GM18867 (cell line): Measurements from ENCODE around the gene NADK.

ENCODE experiments used
- ATAC-seq: cut with Tn5 transposase; IDR thresholded peaks from one replicate; pipeline ENCODE4 v1.9.1; 2021; ENCODE audit warnings: mild to moderate bottlenecking, moderate library complexity; ENCODE audit not compliant: unreplicated experiment

Gene NADK

GRCh38 chr1:1764876-1765470 lies 13.3 kb downstream of the NADK start:
- ATAC-seq: no peak

GRCh38 chr1:1763657-1764621 lies 14.3 kb downstream of the NADK start:
- ATAC-seq: no peak

- ATAC-seq: no peak
Measured at GRCh38 chr1:1761504-1762376, 16.5 kb downstream of the NADK start.

- no peak for ATAC-seq
Measured at GRCh38 chr1:1760715-1761114, 17.6 kb downstream of the NADK start.

- ATAC-seq: no peak
Measured at GRCh38 chr1:1760345-1760650, 18.0 kb downstream of the NADK start.

DNA sequence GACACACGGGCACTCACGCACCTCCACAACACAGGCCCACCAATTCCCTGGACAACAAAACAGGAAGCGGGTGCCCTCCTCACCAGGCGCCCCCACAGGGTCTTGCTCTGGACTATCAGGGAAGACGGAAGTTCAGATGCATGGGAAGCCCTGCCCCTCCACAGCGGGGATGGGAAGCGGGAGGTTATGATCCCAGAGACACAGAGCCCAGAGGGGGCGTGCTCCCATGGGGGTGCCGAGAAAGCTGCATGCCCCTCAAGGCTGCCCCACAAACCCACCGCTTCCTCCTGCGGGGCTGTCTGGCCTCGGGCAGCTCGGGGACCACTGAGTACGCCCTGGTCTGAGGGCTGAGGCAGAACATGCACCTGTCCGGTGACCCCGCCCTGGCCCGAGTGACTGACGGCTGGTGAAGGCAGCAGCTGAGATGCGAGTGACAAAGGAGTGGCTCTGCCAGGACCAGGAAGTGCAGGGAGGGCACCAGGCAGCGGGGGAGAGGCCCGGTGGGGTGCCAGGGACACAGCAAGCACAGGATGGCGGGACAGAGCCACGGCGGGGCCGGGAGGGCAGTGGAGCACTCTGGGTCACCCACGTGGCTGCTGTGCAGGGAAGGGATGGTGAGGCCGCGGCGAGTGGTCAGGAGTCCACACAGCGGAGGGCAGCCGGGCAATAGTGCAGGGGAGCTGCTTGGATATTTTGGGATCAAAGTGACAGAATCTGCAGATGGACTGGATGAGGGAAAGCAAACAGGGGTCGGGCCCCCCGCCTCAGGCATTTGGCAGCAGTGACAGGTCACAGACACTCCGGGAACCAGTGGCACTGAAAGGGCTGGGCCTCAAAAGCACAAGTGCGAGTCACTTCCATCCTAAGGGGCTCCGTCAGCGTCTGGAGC lies 18.6 kb downstream of the NADK start:
- no peak for ATAC-seq

- ATAC-seq: no peak
Measured at GRCh38 chr1:1758692-1759455, 19.4 kb downstream of the NADK start.

DNA sequence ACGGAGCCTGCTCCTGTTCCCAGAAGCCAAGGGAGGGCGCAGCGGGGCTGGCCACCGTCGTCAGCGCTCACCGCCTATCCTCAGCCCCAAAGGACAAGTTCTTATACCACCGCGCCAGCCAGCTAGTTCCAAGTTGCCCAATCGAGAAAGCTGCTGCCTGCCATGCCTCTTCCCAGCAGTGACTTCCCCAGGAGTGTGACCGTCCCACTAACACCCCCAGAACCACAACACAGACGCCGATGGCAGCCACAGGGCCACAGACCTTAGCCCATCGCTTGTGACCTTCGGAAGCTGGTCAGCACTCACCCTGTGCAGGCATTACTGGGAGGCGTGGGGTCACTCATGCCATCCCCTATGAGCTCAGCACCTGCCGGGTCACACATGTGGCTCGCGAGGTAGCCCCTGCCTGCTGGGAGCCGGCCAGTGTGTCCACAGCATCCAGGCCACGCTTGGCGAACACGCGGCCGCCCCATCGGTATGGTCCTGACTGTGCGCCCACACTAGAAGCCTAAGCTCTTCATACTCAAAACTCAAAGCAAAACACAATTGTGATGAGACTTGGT lies 20.1 kb downstream of the NADK start:
- ATAC-seq: no peak

DNA sequence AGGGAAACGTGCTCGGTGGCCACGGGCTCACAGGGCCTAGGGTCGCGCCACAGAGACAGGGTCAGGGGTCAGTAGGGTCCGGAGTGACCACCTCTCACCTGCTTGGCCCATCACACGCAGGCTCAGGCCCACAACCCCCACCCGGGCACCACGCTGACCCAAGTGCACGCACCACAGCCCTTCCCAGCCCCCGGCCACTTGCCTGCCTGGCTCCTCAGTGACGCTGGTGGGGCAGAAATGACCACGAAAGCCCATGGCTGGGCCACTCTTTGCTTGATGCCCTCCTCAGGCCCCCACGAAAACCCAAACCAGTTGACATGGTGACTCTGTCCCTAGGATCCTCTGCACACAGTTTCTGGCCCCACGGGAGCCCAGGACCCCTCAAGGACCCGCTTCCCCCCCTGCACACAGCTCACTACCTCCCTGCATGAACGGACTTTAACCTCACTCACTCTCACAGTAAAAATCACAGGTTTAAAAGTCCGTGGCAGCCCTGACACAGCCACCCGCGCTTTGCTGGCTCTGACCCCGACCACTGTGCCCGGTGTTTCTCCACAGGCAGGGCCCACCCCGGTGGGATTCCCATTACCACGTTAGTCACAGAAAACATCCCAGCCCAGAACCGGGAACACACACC lies 20.7 kb downstream of the NADK start:
- ATAC-seq: no peak

DNA sequence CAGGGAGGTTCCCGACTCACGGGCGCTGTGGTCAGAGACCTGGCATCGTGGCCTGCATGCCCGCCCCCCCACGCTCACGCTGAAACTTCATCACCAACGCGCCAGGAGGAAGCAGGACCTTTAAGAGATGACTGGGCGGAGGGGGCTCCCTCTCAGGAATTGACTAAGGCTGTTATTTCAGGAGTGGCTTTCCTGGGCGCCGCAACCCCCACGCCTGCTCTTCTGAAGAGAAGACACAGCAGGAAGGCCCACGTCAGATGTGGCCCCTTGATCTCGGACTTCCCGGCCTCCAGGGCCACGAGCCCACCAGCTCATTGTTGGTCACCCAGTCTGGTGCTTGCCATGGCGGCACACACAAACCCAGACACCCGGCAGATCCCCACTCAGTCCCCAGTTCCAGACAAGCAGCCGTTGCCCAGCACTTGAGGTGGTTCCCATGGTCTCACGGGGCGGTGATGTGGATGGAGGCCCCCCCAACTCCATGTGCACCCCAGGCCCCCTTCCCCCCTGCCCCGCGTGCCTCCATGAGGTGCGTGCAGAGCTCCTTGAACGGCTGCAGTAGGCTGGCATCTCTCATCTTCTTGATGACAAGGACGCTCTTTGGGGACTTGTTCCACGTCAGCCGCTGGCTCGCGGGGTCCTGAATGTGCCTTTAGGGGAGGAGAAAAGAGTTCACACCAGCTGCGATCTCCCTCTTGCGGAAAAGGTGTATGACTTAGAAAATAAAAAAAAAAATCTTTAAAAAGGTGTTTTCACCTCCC lies 21.4 kb downstream of the NADK start:
- ATAC-seq: no peak

- no peak for ATAC-seq
Measured at GRCh38 chr1:1755852-1756251, 22.4 kb downstream of the NADK start.

- ATAC-seq: no peak
Measured at GRCh38 chr1:1755426-1755825, 22.8 kb downstream of the NADK start.

DNA sequence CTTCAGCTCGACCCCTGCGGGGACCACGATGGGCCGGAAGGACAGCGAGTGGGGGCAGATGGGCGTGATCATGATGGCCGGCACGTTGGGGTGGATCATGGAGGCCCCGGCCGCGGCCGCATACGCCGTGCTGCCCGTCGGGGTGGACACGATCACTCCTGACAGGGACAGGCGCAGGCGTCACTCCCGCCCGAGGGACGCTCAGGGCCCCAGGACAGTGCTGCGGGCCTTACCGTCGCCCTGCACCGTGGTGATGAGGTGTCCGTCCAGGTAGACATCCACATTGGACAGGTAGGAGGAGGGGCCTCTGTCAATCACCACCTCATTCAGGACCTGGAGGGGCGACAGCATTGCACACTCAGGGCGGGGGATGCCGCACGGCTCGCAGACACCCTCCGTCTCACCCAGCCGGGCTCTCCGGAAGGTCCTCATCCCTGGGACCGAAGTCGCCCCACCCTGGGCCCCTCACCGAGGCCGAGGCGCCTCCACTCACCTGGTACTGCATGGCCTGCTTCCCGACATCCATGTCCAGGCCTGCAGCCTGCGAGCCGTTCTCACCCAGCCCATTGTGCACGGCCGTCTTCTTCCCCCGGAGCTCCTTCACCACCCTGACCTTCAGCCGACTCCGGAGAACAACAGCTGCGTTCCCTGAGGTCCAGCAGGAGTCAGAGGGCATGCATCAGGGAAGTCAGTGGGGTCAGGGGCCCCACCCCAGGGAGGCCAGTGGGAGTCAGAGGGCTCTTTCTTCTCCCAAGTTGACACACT lies 24.0 kb downstream of the NADK start:
- ATAC-seq: no peak

DNA sequence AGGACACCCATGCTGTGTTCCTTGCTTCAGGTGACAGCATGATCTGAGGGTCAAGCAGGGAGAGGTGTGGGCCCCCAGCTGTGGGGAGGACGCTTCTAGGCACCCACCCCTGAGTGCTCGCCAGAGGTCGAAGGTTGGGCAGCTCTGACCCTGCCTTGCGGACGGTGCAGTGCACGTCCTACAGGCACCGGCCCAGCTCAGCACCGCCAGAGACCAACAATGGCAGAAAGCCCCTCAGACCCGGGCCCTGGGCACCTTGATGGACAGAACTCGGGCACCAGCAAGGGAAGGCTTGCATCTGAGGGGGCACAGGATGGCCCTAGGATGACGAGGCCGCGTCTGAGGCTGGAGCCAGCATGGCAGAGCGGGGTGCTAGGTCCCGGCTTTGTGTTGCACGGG lies 24.7 kb downstream of the NADK start:
- no peak for ATAC-seq

DNA sequence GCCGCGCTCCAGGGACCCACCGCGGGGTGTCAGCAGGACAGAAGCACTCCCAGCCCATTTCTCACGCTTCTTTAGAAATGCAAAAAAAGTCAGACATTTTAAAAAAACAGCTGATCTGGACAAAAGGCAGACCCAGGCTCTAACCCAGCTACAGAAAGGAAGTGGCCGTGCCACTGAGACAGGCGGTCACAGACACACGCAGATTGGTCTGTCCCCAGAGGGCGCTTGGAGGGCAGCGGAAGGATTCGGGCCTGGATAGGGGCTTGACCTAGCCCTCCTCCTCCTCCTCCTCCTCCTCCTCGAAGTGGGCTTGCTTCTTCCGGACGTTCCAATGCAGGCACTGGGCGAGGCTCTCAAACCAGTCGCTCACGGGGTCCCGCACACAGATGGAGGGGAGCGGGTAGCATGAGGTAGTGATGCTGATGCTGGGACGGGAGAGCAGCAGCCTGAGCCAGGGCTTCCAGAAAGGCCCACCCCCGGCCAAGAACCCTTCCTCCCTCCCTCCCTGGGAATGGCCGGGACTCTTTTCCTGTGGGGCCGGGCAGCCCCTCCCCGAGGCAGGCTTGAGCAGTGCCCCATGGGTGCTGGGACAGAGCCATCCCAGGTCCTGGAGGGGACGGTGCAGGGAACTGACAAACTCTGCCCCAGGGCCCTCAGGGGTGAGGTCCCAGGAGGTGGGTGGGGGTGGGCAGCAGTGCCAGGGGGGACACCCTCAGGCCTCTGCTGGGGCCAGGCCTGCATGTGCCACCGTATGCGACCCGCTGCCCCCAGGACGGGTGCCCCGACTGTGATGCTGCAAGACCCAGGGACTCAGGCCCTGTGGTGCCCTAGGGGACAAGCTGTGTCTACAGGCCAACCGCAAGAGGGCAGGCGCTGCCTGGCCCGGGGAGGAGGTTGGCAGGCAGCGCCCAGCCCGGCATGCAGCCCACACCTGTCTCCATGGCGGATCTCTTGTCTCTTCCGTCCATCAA lies 25.3 kb downstream of the NADK start:
- ATAC-seq: no peak

DNA sequence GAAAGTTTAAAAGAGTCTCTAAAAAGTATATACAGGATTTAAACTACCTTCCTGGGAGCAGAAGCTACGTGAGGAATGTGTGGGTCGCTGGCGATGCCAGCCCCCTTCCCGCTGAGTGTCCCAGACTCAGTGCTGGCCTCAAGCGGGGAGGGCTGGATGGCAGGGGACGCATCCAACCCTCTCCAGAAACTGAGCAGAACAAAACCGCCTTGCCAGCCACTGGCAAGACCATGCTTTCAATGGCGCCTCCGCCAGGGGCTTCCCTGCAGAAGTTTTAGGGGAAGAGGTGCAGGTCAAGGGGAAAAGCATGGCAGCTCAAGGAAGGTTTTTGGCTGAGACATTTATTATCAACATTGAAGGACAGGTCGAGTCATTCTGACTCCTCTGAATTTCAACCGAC lies 26.1 kb downstream of the NADK start:
- ATAC-seq: no peak
